ENCODE results near the gene HCN3.

- TF ChIP-seq CTCF (IDR thresholded peaks at IDR 0.05; ENCODE audit: extremely low read depth in 1 of 2, insufficient read depth in 1 of 2, low read depth in 1 of 2, low read length in 2 of 2), result no peak
- TF ChIP-seq POLR2A (IDR thresholded peaks at IDR 0.05; ENCODE audit: low read depth, low read length), result no peak
- TF ChIP-seq FOS (IDR thresholded peaks at IDR 0.05; ENCODE audit: borderline replicate concordance, insufficient read depth, low read length), result no peak
- TF ChIP-seq EZH2 (IDR thresholded peaks at IDR 0.05; ENCODE audit: borderline replicate concordance, low read depth, low read length, severe bottlenecking), result no peak
- no peak for TF ChIP-seq POLR2AphosphoS5 (IDR thresholded peaks at IDR 0.05; ENCODE audit: insufficient read depth, low read depth, low read length)
- TF ChIP-seq MYC (IDR thresholded peaks at IDR 0.05; ENCODE audit: low read depth, low read length), result no peak
These were observed 25.7 kb upstream of the HCN3 start for GRCh38 chr1:155251566-155251965.
